ENCODE measurements around the gene DMRT1. TPM values are rescaled to one million over a fixed set of nuclear protein-coding genes. Genes with fewer than 3 reads are reported as not detected.

Gene DMRT1
- total RNA-seq, 1 donor from 2014 or later, result not detected

DNA sequence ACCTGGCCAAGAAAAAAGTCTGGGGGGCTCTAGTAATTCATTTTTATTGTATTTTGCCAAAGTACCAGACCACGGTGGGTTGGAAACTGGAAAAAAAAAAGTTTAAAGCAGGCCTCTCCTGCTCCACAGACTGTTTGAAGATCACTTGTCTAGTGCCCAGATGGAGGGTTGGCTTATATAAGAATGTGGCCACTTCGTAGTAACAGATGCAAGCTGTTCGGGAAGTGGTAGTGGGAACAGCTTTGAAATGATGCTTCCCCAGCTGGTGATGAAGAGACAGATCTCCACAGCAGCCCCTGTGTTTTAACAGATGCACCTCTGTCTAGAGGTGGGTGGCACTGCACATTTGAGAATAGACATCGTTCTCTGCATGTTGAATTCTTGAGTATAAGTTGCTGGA lies 80.7 kb downstream of the DMRT1 start:
- no peak for DNase-seq (ENCODE audit: low spot score)

DNA sequence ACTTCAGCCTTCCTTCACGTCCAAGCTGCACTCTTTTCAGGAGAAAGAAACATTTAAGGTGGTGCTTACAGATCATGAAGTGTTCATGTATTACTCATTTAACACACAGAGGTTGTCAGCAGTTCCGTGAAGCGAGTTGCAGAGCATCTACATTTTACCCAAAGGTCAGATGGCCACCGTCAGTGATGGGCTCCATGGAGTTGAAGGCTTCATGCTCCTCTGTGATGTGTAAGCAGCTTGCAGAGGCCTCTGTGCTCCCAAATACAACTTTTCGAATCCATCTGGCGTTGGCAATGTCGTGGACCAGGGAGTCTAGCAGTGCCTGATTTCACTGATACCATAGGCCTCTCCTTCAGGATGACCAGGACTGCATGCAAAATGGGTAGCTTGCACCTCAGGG lies 81.2 kb downstream of the DMRT1 start:
- DNase-seq (ENCODE audit: low spot score), result no peak

- DNase-seq (ENCODE audit: low spot score), result no peak
These were observed 85.5 kb downstream of the DMRT1 start for GRCh38 chr9:926976-927375.

DNA sequence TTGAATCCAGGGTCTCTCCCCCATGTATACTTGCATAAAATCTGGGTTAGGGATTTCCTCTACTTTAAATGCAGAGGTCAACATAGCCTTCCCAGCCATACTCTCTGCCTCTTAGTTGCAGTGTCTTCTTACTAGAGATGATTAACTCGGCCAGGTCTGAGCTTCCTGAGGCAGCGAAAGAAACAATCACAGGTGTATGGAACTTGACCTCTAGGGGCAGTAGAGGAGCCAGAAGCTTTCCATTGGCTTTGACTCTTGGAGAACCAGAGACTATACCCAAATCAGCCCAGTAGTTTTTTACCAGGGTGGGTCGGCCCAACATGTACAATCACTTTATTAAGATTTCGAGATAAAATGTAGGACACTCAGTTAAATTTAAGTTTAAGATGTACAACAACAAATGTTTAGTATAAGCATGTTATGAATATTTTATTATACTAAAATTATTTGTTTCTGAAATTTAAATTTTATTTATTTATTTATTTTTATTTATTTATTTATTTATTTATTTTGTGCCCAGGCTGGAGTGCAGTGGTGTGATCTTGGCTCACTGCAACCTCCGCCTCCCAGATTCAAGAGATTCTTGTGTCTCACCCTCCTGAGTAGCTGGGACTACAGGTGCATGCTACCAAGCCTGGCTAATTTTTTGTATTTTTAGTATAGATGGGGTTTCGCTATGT lies 87.0 kb downstream of the DMRT1 start:
- no peak for DNase-seq (ENCODE audit: low spot score)

DNA sequence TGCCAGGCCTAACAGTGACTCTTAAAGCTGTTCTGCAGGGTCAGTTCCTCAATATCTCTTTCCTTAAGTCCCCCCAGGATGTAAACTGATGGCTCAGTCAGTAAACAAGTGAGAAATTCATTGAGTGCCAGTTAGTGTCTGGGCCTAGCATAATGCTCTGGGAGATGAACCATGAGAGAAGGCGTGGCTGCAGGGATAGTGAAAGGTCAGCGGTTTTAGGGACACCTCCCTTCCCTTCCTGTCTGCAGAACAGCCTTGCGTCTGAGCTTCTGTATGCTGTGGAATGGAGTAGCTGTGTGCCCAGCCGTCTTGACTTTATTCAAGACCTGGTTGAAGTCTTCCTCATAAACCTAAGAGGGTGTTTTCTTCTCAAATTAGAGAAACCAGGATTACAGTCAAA lies 88.2 kb downstream of the DMRT1 start:
- DNase-seq (ENCODE audit: low spot score), result no peak

- no peak for DNase-seq (ENCODE audit: low spot score)
These were observed 91.9 kb downstream of the DMRT1 start for GRCh38 chr9:933356-933755.

DNA sequence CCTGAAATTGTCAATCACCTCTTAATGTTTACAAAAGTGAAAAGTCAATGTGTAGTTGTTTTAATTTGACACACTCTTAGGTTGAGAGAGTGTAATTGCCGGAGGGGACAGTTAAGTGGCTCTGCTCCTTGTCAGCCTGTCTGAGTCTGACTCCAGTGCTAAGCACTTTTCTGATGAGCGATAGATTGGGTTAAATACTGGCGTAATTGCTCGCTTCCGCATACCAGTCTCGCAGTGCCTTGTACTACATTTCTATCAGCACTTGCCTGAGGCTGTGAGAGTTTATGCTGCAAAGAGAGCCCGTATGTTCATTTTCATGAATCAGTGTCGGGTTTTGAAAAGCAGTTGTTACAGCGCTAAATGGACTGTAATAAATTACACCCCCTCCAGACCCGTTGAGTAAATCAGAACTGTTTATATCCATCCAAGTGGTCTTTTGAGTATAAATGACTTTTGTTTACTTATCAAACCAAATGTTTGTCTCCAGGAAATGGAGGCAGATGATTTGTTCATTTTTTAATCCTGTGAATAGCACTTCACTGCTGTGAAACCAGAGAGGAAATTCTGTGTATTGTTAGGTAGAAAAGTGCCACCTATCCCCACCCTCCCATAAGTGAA lies 94.0 kb downstream of the DMRT1 start:
- DNase-seq (ENCODE audit: low spot score), result no peak

- DNase-seq (ENCODE audit: low spot score), result no peak
These were observed 101.5 kb downstream of the DMRT1 start for GRCh38 chr9:942805-943580.

GRCh38 chr9:947985-948384 lies 106.5 kb downstream of the DMRT1 start:
- no peak for DNase-seq (ENCODE audit: low spot score)

DNA sequence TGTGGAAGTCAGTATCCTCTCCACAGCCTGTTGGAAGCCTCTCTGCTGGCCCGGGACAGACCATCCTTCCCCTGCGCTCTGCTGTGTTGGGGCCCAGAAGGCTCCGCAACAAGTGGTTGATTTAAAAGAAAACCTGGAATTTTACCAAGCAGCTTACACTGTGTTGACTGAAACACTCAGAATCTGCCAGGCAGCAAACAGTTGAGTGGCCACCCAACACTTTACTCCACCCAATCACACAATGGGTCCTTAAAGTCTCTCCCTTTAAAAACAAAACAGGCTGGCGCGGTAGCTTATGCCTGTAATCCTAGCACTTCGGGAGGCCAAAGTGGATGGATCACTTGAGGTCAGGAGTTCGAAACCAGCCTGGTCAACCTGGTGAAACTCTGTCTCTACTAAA lies 107.0 kb downstream of the DMRT1 start:
- no peak for DNase-seq (ENCODE audit: low spot score)

GRCh38 chr9:950139-950538 lies 108.6 kb downstream of the DMRT1 start:
- no peak for DNase-seq (ENCODE audit: low spot score)

GRCh38 chr9:952546-952945 lies 111.0 kb downstream of the DMRT1 start:
- DNase-seq (ENCODE audit: low spot score), result no peak

DNA sequence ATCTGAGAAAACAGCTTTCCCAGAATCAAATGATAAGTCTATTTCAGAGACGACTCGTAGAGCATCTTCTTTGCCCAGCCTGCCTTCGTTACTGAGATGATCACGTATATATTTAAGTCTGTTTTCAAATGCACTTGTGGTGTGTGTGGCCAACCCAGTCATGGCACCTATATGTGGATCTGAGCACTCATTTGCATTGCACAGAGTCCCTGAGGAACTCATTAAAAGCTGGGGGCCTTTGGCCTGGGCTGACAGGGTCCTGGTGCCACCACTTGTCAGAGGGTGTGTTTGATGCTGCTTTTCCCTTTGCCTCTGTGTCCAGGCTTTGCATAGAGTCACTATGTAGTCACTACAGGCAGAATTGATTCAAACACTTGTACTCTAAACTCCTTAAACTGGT lies 117.6 kb downstream of the DMRT1 start:
- no peak for DNase-seq (ENCODE audit: low spot score)

DNA sequence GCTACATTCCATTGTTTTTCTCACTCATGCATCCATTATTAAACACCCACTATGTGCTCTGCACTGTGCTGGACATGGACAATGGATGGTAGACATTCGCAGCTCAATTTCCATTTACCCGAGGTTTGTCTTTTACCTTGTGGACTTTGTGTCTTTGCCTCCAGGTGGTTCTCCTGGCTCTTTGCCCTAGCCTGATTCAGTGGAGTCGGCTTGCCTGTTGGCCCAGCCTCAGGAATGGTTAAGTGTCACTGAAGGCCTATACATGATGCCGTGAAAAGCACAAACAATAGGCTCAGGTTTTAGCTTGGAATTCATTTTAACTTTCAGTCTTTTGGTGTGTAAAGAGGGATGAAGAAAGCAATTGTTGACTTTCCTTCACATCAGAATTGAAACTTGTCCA lies 118.4 kb downstream of the DMRT1 start:
- no peak for DNase-seq (ENCODE audit: low spot score)

DNA sequence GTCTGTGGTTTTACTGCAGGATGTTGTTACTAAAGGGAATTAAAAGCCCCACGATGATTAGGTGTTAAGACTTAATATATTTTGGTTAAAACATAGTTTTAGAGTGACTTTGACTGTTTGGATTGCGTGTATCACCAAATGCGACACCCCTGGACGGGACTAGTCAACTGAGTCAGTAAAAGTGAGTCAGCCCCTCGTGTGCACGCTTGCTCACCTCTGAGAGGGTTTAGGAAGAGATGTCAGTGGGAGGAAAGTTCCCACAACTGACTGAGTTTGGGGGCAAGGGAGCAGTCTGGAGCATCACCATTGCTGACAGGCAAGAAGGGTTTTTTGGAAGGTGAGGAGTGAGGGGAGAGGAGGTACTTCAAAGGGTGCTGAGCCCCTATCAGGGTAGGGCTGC lies 120.5 kb downstream of the DMRT1 start:
- DNase-seq (ENCODE audit: low spot score), result no peak

DNA sequence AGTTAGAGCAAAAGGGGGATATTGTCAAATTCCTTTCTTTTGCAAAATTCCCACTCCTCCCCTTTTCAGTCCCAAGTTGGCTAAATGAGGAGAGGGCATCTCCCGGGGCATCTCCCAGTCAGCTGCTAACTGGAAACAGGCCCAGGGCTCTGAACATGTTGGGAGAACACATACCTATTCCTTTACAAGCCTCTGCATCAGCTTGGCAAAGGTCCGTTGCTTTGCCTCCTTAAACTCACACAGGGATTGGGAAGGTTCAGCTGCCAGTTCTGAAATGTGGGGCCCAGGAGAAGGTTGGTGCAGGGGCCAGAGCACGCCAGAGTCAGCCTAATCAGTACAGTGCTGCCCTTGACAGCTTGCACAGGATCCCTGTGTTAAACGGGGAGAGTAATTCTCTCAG lies 124.0 kb downstream of the DMRT1 start:
- DNase-seq (ENCODE audit: low spot score), result no peak

DNA sequence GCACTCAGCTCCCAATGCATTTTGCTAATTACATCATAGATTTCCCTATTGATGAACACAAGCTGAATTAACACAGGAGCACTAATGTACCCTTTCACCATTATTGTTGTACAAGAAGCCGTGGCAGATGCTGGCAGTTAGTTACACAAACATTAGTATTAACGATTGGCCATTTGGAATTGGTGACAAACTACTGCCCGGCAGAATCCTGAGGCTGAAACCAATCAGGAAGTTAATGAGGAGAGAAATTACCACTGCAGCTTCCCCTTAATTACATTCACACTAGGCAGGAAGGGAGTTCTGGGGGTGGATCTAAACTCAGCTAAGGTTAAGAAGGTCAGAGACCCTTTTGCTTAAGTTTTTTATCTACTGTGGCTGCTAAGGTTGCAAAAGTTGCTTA lies 125.4 kb downstream of the DMRT1 start:
- no peak for DNase-seq (ENCODE audit: low spot score)

DNA sequence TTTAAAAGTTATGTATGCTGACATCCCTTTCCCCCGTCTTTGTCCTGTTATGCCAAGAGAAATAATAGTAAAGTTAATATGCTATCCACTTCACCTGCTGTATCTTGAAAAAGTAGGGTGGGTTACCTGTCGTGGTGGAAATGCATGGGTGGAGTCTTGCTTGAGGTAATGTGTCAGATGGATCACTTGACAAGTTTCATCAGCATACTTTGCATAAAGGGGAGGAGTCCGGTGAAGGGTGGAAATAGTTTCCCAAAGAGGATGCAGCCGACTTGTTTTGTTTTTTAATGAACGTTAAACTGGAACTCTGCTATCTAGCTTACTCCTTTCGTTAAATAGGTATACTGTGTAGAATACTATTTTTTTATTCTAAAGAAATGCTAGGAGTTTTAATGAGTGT lies 125.9 kb downstream of the DMRT1 start:
- DNase-seq (ENCODE audit: low spot score), result no peak

DNA sequence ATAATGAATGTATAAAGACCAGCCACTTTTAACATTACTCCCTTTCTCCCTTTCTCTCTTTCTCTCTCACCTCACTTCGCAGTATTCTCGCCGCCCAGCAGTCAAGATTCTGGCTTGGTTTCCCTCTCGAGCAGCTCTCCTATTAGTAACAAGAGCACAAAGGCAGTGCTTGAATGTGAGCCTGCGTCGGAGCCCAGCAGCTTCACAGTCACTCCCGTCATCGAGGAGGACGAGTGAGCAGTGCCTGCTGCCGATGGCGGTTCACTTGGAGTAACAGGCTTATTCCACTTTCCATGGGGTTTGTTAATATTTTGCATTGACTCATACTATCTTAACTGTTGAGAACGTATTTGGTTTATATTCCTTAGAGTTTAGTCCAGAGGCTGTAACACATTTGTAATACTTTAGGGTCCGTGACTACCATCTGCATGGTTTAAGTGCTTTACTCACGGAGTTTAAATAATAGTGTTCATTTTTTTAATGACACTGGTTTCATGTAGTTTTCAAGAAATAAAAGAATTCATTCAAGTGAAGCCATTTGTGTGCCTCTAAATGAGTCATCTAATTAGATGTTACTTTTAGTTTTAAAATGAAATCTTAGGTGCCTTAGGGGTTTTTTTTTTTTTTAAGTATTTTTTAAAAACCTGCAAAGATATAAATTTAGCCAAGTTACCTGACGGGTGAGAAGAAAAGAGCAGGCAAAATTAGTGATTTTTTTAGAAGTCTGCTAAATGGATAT lies 126.6 kb downstream of the DMRT1 start:
- DNase-seq (ENCODE audit: low spot score), result no peak

DNA sequence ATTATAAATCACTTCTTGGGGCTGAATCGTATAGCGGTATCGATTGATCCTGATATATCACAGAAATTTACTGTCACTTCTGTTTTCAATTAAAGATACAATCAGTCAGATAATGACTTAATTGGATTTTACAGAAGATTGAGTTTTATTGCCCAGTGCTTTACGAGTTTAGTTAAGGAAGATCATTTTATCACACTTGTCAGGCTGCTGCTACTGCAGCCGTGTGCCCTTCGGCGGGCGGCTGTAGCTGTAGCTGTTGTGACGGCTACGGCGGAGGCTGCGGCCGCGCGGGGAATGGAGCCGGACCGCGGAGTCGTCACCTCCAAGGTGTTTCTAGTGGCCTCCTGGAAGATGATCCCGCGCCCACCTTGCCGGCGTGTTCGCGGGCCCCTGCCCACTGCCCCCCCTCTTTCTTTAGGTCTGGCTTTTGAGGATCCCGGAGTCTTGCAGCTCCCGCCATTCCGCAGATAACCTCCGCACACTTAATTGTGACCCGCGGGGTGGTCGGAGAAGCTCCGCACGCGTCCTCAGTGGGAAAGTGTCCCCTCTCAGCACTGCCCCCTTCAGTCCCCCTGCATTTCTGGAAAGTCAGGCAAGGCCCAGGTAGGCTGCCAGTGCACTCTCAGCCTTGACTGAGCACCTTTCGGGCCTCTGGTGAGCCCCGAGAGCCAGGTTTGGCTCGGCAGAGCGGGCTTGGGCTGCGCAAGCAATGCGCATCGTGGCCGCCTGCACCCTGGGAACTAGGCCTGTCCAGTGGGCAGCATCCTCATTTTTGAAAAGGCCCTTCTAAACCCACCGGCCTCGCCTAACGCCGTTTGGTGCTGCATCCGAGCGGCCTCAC lies 128.0 kb downstream of the DMRT1 start:
- DNase-seq (ENCODE audit: low spot score), result no peak

All from mesenteric fat pad (tissue), 1 donor.